K562 (cell line): ENCODE data around the gene CBL.

Experiments
- BRCA1 ChIP-seq, 2 experiments: fragments of 450-650 bp in 1 of 2; sonication (generic) in 1 of 2; formaldehyde crosslinking in 1 of 2; IDR thresholded peaks; 2 replicates each; pipeline versions ENCODE4 v1.5.0 to v1.6.1; 2017 to 2020; ENCODE audit warnings: mild to moderate bottlenecking in 1 of 2, missing genetic modification reagents in 1 of 2
- CTCF ChIP-seq, 3 experiments: IDR thresholded peaks in 2 of 3; conservative IDR thresholded peaks in 1 of 3; 2 replicates each; pipeline ENCODE4 v1.5.1; 2011 to 2012; ENCODE audit warnings: low read length in 3 of 3, mild to moderate bottlenecking in 3 of 3, control low read depth in 2 of 3, improper control_type of control experiment in 1 of 3, inconsistent platforms in 1 of 3, low read depth in 1 of 3, mixed read lengths in 1 of 3, moderate library complexity in 1 of 3; ENCODE audit not compliant: insufficient read depth in 2 of 3
- EZH2 ChIP-seq: IDR thresholded peaks from 2 replicates; pipeline ENCODE4 v1.6.1; 2012; ENCODE audit warnings: low read depth, mild to moderate bottlenecking, inconsistent platforms, low read length, borderline replicate concordance
- GABPA ChIP-seq: fragments of 200-800 bp; sonication (Bioruptor generic); conservative IDR thresholded peaks from 2 replicates; pipeline ENCODE4 v1.6.1; 2016; ENCODE audit warnings: low read depth, missing genetic modification characterization, missing compliant biosample characterization
- MEF2A ChIP-seq: IDR thresholded peaks from 2 replicates; pipeline ENCODE4 v1.6.1; 2011; ENCODE audit warnings: low read depth, mild to moderate bottlenecking, low read length, moderate library complexity; ENCODE audit not compliant: control insufficient read depth
- MXD1 ChIP-seq: fragments of 250-450 bp; sonication (Bioruptor Pico); IDR thresholded peaks from 2 replicates; pipeline ENCODE4 v1.8.0; 2021; ENCODE audit warnings: borderline replicate concordance, mild to moderate bottlenecking, moderate library complexity; ENCODE audit not compliant: poor library complexity, severe bottlenecking
- SMC3 ChIP-seq: conservative IDR thresholded peaks from 2 replicates; pipeline ENCODE4 v1.6.1; 2011; ENCODE audit warnings: low read depth, low read length, improper control_type of control experiment; ENCODE audit not compliant: insufficient read depth
- TSC22D4 ChIP-seq: fragments of 450-650 bp; IDR thresholded peaks from 2 replicates; pipeline ENCODE4 v1.6.1; 2016; ENCODE audit warnings: missing genetic modification characterization, missing biosample characterization, control low read depth
- TF ChIP-seq, protein P1 (sequence below): sonication (generic); formaldehyde crosslinking; IDR thresholded peaks from 2 replicates; pipeline ENCODE4 v1.8.0; 2023; ENCODE audit warnings: mild to moderate bottlenecking, missing genetic modification reagents
- TF ChIP-seq, protein P2 (sequence below): sonication (generic); formaldehyde crosslinking; IDR thresholded peaks from 2 replicates; pipeline ENCODE4 v1.8.0; 2022; ENCODE audit warnings: mild to moderate bottlenecking, low read depth, missing genetic modification reagents
- TF ChIP-seq, protein P3 (sequence below): sonication (generic); formaldehyde crosslinking; IDR thresholded peaks from 2 replicates; pipeline ENCODE4 v1.9.0; 2022; ENCODE audit warnings: mild to moderate bottlenecking, missing genetic modification reagents
- TF ChIP-seq, protein P4 (sequence below): IDR thresholded peaks from 3 replicates; pipeline ENCODE4 v1.6.1; 2011; ENCODE audit warnings: borderline replicate concordance, mild to moderate bottlenecking, moderate library complexity; ENCODE audit not compliant: insufficient read length; ENCODE audit errors: extremely low read depth

DNA sequence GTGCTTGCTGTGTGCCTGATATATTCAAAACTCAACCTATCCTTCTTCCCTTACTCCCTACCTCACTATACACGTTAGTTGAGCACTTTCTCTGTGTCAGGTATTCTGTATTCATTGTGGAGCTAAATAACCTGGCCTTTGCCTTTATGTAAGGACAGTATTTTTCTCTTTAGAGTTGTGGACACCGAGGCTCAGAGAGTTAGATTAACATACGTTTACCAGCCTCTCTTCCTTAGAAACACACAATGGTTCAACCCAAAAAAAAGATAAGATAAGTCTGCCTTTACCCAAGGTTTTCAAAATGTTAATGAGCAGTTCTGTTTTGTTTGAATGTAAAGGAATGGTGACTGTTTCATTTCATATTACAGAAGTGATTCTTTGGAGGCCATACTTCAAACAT, 45.0 kb downstream of the CBL start:
- TF ChIP-seq SMC3 (no peak), MEF2A (no peak), GABPA (no peak), CTCF (IDR thresholded peaks at IDR 0.05 in 2 of 3, conservative IDR thresholded peaks at IDR 0.05 in 1 of 3; ENCODE audit: insufficient read depth in 2 of 3, low read depth in 1 of 3, low read length in 3 of 3) (no peak), EZH2 (no peak), TSC22D4 (no peak), MXD1 (CRISPR knock-in tag) (no peak), BRCA1 (IDR thresholded peaks at IDR 0.05) (no peak), BRCA1 (CRISPR knock-in tag; IDR thresholded peaks at IDR 0.05) (no peak)
- TF ChIP-seq, protein P1, sequence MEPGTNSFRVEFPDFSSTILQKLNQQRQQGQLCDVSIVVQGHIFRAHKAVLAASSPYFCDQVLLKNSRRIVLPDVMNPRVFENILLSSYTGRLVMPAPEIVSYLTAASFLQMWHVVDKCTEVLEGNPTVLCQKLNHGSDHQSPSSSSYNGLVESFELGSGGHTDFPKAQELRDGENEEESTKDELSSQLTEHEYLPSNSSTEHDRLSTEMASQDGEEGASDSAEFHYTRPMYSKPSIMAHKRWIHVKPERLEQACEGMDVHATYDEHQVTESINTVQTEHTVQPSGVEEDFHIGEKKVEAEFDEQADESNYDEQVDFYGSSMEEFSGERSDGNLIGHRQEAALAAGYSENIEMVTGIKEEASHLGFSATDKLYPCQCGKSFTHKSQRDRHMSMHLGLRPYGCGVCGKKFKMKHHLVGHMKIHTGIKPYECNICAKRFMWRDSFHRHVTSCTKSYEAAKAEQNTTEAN (CRISPR knock-in tag), result no peak
- TF ChIP-seq, protein P2, sequence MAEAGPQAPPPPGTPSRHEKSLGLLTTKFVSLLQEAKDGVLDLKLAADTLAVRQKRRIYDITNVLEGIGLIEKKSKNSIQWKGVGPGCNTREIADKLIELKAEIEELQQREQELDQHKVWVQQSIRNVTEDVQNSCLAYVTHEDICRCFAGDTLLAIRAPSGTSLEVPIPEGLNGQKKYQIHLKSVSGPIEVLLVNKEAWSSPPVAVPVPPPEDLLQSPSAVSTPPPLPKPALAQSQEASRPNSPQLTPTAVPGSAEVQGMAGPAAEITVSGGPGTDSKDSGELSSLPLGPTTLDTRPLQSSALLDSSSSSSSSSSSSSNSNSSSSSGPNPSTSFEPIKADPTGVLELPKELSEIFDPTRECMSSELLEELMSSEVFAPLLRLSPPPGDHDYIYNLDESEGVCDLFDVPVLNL (CRISPR knock-in tag), result no peak
- TF ChIP-seq, protein P3, sequence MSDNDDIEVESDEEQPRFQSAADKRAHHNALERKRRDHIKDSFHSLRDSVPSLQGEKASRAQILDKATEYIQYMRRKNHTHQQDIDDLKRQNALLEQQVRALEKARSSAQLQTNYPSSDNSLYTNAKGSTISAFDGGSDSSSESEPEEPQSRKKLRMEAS (CRISPR knock-in tag), result no peak
- TF ChIP-seq, protein P4, sequence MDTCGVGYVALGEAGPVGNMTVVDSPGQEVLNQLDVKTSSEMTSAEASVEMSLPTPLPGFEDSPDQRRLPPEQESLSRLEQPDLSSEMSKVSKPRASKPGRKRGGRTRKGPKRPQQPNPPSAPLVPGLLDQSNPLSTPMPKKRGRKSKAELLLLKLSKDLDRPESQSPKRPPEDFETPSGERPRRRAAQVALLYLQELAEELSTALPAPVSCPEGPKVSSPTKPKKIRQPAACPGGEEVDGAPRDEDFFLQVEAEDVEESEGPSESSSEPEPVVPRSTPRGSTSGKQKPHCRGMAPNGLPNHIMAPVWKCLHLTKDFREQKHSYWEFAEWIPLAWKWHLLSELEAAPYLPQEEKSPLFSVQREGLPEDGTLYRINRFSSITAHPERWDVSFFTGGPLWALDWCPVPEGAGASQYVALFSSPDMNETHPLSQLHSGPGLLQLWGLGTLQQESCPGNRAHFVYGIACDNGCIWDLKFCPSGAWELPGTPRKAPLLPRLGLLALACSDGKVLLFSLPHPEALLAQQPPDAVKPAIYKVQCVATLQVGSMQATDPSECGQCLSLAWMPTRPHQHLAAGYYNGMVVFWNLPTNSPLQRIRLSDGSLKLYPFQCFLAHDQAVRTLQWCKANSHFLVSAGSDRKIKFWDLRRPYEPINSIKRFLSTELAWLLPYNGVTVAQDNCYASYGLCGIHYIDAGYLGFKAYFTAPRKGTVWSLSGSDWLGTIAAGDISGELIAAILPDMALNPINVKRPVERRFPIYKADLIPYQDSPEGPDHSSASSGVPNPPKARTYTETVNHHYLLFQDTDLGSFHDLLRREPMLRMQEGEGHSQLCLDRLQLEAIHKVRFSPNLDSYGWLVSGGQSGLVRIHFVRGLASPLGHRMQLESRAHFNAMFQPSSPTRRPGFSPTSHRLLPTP, result no peak
